Effector memory CD4-positive, alpha-beta T cell (primary cell): ENCODE results near the gene SH3RF3.

Source experiments
- DNase-seq, 3 donors: peaks; one replicate each; pipeline ENCODE4 v3.0.0-alpha.2; 2020
- H3K27ac ChIP-seq: 2 replicates; pipeline ENCODE4 v1.7.0; 2013; ENCODE audit warnings: mild to moderate bottlenecking, low read length, moderate library complexity; ENCODE audit not compliant: insufficient read depth, poor library complexity, severe bottlenecking
- H3K27me3 ChIP-seq: replicated peaks from 2 replicates; pipeline ENCODE4 v1.7.0; 2013; ENCODE audit warnings: mild to moderate bottlenecking, low read length; ENCODE audit not compliant: insufficient read depth, control insufficient read depth, poor library complexity, severe bottlenecking
- H3K36me3 ChIP-seq: 2 replicates; pipeline ENCODE4 v1.7.0; 2013; ENCODE audit warnings: mild to moderate bottlenecking, low read length, moderate library complexity; ENCODE audit not compliant: control insufficient read depth, insufficient read depth
- H3K4me1 ChIP-seq: 2 replicates; pipeline ENCODE4 v1.7.0; 2013; ENCODE audit warnings: low read length, mild to moderate bottlenecking; ENCODE audit not compliant: control insufficient read depth, insufficient read depth, poor library complexity, severe bottlenecking
- H3K4me3 ChIP-seq: 2 replicates; pipeline ENCODE4 v1.7.0; 2013; ENCODE audit warnings: low read length, low read depth, mild to moderate bottlenecking; ENCODE audit not compliant: insufficient read depth, poor library complexity, severe bottlenecking
- H3K9me3 ChIP-seq: 2 replicates; pipeline ENCODE4 v1.7.0; 2013; ENCODE audit warnings: mild to moderate bottlenecking, low read length, moderate library complexity; ENCODE audit not compliant: control insufficient read depth

SH3RF3 gene

DNA sequence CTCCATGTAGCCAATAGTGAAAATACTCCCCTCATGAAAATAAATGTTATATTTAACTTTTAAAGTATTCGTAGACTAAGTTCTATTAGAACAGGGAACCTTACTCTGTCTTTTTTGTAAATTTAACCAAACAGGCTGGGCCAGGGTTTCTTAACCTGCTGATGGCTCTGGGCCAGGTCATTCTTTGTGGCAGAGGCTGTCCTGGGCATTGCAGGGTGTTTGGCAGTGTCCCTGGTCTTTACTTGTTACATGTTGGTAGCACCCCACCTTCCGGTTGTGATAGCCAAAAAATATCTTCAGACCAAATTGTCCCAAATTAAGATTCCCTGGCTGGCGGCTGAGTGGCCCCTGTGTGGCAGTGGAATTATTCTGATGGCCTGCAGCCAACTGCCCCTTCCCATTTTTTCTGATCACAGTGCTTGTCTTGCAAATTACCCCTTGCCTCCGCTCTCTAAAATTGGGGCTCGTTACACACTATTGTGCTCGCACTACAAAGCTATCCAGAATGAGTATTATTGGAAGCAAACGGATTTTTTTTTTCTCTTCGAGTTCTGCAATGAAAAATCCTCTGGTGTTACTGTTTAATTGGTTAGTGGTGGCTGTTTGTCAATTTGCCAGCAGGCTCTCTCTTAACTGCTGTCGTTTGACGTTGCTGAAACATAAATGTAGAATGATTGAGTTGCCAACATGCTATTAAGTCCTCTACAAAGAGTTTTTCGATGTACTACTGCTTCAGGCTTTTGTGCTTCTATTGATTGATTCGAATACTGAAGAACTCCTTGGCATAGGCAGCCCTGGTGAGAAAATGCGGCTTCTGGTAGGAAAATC lies 216.9 kb downstream of the SH3RF3 start:
- H3K27ac ChIP-seq, result no peak overlapping the region
- H3K9me3 ChIP-seq, result no peaks in the 10 kb centered on the region
- H3K36me3 ChIP-seq, result no peaks in the 10 kb centered on the region
- no peak overlapping the region for H3K4me3 ChIP-seq
- no peak for DNase-seq
- H3K4me1 ChIP-seq, result peaks cover 31% of the 10 kb centered on the region
- H3K27me3 ChIP-seq, result no peaks in the 10 kb centered on the region

DNA sequence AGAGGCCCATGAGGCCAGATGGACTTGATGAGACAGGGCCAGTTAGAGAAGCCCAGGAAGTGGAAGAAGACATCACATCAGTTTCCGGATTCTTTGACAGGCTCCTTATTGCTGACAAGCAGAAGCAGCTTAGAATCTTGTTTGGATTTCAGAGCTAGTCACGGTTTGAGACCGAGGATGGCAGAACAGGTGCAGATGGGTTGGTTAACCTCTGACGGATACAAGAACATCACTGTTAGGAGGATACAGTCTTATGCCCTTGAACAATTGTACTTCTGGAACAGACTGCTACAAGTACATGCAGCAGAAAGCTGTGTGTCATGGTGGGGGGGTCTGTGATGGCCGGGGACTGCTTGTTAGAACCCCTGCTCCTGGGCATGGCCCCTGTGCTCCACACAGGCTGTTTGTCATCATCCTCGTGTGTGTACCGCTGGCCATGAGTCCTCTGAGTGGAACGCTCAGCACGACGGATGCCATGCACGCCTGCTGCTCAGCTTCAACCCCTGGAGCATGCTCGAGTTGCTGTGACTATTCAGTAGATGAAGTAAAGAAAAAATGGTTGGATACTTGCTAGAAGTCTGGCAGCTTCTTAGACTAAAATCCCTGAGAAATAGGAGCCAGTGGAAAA lies 217.7 kb downstream of the SH3RF3 start:
- DNase-seq, result no peak
- Histone ChIP-seq H3K9me3 (no peaks in the 10 kb centered on the region), H3K4me1 (peaks cover 34% of the 10 kb centered on the region), H3K27ac (no peak overlapping the region), H3K27me3 (no peaks in the 10 kb centered on the region), H3K4me3 (no peak overlapping the region), H3K36me3 (no peaks in the 10 kb centered on the region)

DNA sequence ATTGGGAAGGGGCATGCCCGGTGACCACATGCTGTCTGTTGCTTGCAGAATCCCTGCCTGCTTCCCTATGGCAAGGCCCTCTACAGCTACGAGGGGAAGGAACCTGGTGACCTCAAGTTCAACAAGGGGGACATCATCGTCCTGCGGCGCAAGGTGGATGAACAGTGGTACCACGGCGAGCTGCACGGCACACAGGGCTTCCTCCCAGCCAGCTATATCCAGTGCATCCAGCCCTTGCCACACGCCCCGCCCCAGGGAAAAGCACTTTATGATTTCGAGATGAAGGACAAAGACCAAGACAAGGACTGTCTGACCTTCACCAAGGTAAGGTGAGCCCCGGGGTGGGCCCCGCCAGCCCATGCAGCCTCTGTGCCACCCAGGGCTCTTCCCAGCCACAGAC lies 218.6 kb downstream of the SH3RF3 start:
- Histone ChIP-seq H3K27ac (no peak overlapping the region), H3K4me3 (no peak overlapping the region), H3K27me3 (no peaks in the 10 kb centered on the region), H3K9me3 (no peaks in the 10 kb centered on the region), H3K36me3 (no peaks in the 10 kb centered on the region), H3K4me1 (peaks cover 34% of the 10 kb centered on the region)
- no peak for DNase-seq

DNA sequence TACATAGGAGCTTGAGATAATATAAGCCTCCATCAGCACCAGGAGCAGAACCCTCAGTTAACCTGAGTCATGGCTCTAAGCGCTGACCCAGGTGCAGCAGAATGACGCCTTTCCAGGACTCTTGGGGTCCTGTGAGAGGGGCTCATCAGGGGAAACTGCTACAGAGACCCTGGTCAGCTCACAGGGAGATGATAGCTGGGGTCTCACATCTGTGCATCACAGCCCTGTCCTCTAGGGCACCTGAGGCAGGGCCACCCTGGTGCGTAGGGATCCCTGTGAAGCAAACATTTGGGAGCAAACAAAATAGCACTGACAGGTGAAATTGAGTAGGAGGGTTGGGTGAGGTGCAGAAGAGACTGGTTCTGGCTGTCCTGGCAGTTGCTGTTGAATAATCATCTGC lies 219.2 kb downstream of the SH3RF3 start:
- no peak overlapping the region for H3K4me3 ChIP-seq
- H3K27me3 ChIP-seq, result no peaks in the 10 kb centered on the region
- H3K4me1 ChIP-seq, result peaks cover 34% of the 10 kb centered on the region
- DNase-seq, result no peak
- H3K9me3 ChIP-seq, result no peaks in the 10 kb centered on the region
- H3K27ac ChIP-seq, result no peak overlapping the region
- no peaks in the 10 kb centered on the region for H3K36me3 ChIP-seq

DNA sequence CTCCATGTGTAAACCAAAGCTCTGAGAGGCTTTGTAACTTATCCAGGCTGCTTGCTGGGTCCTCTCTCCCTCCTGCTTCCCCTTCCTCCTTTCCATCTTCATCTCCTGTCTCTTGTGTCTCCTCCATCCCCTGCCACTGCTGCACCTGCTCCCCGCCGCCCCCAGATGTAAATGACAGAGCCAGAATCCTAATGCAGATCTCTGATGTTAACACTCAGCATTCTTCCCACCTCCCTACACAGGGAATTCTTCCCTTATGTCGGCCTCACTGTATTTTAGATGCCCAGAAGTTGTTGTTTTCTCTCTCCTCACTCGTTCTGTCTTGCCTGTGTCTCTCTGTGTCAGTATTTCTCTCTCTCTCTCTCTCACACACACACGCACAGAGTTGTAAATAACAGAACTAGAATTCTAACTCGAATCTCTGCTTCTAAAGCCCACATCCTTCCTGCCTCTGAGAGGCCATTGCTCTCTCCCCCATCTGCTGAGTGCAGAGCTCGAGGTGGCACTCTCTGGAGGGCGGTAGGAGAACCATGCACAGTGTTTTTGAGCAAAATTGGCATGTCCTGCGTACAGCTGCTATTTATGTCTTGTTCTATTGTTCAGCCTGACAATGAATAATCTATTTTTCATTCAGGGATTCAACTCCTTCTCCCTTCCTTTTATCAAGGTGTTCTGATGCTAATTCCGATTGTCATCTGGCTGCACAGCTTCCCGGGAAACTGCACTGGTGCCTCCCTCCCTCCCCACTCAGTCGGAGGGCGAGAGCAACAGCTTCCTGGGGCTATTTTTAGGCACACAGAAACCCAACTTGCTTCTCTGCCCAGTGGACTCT lies 219.9 kb downstream of the SH3RF3 start:
- Histone ChIP-seq H3K4me3 (no peak overlapping the region), H3K4me1 (peaks cover 34% of the 10 kb centered on the region), H3K27ac (peak overlapping the region; percentile 33), H3K27me3 (no peaks in the 10 kb centered on the region), H3K9me3 (no peaks in the 10 kb centered on the region), H3K36me3 (no peaks in the 10 kb centered on the region)
- DNase-seq, result peak in 2 of 3 donors; percentile 17 to 24

DNA sequence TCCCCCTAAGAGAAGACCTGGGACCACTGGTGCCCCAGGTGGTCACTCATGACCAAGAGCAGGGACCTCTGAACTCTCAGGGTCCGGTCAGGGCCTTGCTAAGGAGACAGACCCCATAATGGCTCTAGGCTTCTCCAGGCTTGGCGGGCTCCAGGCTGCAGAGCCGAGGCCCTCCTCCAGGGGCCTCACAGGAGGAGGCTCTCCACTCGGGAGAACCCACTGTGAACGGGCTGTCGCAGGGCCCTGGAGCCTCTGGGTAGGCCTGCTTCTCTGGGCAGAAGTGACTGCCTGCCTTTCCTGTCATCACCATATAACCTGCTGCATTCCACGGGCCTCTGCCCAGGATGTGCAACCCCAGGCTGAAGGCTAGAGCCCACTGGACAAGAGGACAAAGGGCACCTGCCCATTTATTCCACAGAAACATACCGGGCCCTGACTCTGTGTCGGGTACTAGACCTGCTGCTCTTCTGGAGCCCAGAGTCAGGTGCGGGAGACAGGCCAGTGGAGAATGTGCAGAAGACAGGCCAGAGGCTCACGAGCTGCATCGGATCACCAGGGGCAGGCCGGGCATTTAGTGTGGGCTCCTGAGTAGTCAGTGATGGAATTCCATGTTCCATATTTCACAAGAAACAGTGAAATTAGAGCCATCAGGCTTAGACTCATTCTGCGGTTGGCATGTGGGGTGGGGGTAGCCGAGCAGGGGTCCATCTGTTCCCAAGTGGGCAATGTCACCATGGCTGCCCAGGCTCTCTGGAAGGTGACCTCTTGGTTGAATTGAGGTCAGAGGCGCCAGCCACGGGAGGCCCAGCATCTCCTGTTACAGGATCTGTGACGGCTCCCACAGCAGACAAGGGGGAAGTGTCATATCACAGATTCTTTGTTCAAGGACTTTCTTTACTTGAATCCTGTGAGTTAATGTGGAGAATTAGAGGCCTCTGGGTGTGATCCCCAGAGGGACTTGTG lies 220.8 kb downstream of the SH3RF3 start:
- Histone ChIP-seq H3K27me3 (no peaks in the 10 kb centered on the region), H3K27ac (no peak overlapping the region), H3K4me3 (no peak overlapping the region), H3K4me1 (peaks cover 34% of the 10 kb centered on the region), H3K9me3 (no peaks in the 10 kb centered on the region), H3K36me3 (no peaks in the 10 kb centered on the region)
- DNase-seq, result no peak

DNA sequence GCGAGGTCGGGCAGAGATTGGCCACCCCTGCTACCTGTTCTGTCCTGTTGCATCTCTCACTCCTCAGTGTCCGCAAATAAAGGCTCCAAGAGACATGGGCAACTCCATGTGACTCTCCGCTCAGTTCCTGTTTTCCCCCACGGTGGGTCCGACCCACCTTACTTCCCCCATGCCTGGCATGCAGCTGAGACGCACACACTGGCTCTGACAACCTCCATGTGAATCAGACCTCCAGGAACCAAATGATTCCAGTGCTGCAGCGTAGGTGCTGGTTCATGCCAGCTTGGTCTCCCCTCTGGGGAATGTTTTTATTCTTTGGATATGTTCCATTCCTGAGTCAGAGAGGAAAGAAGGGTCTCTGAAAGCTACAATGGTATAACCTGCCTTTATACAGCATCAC lies 221.5 kb downstream of the SH3RF3 start:
- no peak for DNase-seq
- no peaks in the 10 kb centered on the region for H3K27me3 ChIP-seq
- H3K4me1 ChIP-seq, result peaks cover 34% of the 10 kb centered on the region
- H3K4me3 ChIP-seq, result no peak overlapping the region
- no peaks in the 10 kb centered on the region for H3K36me3 ChIP-seq
- H3K27ac ChIP-seq, result no peak overlapping the region
- no peaks in the 10 kb centered on the region for H3K9me3 ChIP-seq

DNA sequence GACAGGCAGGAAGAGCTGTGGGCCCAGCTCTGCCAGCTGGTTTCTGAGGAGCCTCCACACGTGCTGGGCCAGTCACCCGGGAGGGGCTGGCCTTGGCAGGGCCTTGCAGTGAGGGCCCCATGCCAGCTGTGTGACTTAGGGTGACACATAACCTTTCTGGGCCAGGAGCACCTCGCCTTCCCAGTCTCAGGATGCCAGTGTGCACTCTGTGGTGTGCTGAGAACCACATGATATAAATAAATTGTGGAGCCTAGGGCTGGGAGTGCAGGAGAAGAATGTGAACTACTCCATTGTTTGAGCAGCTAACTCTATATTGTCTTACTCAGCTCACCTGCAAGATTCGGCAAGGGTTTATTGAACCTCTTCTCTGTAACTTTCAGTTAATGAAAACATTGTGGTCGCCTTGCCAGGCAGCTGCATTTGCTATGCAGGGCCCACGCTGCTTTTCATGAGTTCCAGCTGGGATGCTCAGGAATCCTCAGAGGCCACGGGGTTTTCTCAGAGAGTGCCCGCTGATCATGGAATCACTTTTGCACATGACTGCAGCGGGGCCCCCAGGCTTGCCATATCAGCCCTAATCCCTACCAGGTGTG lies 222.3 kb downstream of the SH3RF3 start:
- no peaks in the 10 kb centered on the region for H3K27me3 ChIP-seq
- H3K4me3 ChIP-seq, result no peak overlapping the region
- H3K36me3 ChIP-seq, result no peaks in the 10 kb centered on the region
- no peak overlapping the region for H3K27ac ChIP-seq
- no peaks in the 10 kb centered on the region for H3K9me3 ChIP-seq
- no peak for DNase-seq
- peaks cover 34% of the 10 kb centered on the region for H3K4me1 ChIP-seq
